Measurements from ENCODE around the gene EXOC7. TPM values are rescaled to one million over a fixed set of nuclear protein-coding genes. Genes with fewer than 3 reads are reported as not detected.

EXOC7 gene
- total RNA-seq, 1 donor from 2014 or later = 145 TPM

DNA sequence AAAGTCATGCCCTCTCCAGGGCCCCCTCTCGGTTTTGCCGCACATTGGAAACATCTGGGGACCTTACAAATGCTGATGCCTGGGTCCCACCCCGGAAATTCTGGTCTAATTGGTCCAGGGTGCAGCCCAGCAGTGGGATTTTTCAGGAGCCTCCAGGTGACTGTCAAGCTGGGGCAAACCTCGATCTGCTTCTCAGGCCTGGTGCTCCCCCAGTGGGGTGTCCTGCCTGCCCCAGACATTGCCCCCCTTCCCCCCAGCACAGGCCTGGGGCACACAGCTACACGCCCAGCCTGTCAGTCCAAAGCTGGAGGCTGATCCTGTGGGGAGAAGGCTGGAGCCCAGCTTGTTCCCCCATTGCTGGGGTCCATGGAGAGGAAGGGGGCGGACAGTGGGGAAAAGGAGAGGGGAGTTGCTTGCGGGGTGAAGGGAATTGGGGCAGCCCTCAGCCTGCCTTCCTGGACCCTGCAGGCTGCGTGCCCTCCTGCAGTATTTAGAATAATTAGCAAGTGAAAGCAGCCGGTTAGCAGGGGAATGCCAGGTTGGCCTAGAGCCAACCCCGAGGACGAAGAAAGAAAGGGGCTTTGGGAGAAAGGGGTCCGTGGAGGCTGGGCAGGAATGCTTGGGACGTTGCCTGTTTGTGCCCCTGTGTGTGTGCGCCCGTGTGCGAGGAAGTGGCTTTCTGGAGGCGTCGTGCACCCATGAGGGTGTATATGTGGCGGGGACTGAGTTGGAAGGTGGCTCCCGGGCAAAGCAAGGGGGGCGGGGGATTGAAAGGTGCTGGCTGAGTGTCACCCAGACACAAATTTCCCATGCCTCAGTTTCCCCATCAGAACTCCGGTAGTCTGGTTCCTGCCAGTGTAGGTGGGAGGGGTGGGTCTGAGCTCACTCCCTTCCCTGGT, 31.6 kb upstream of the EXOC7 start:
- Histone ChIP-seq H3K4me3 (ENCODE audit: insufficient read depth, low read depth, low read length) (no peak overlapping the region), H3K4me2 (ENCODE audit: low read length) (no peak overlapping the region), H3K27ac (ENCODE audit: low read depth, low read length) (no peak overlapping the region), H3K79me2 (ENCODE audit: insufficient read depth, low read length) (no peaks in the 10 kb centered on the region), H3K4me1 (ENCODE audit: insufficient read depth, low read length) (no peaks in the 10 kb centered on the region), H3K36me3 (ENCODE audit: insufficient read depth, low read length) (no peaks in the 10 kb centered on the region), H4K20me1 (ENCODE audit: insufficient read depth, low read length) (no peaks in the 10 kb centered on the region), H2AFZ (ENCODE audit: low read depth, low read length) (no peak overlapping the region), H3K27me3 (ENCODE audit: insufficient read depth, low read length) (peaks cover 49% of the 10 kb centered on the region), H3K9ac (ENCODE audit: low read length) (no peak overlapping the region), H3K9me3 (ENCODE audit: insufficient read depth, low read depth, low read length) (no peaks in the 10 kb centered on the region)
- Mint-ChIP-seq H3K36me3 (ENCODE audit: low read depth, unreplicated experiment) (no peaks in the 10 kb centered on the region), H3K27ac (ENCODE audit: unreplicated experiment) (peak overlapping the region; percentile 53), H3K4me3 (ENCODE audit: unreplicated experiment) (no peak overlapping the region), H3K27me3 (ENCODE audit: low read depth, unreplicated experiment) (peaks cover 52% of the 10 kb centered on the region), H3K9me3 (ENCODE audit: unreplicated experiment) (no peaks in the 10 kb centered on the region), H3K4me1 (ENCODE audit: low read depth, unreplicated experiment) (peaks cover 11% of the 10 kb centered on the region)
- no peak for TF ChIP-seq EZH2 (IDR thresholded peaks at IDR 0.05; ENCODE audit: insufficient read depth, low read length)
- TF ChIP-seq, protein P1, sequence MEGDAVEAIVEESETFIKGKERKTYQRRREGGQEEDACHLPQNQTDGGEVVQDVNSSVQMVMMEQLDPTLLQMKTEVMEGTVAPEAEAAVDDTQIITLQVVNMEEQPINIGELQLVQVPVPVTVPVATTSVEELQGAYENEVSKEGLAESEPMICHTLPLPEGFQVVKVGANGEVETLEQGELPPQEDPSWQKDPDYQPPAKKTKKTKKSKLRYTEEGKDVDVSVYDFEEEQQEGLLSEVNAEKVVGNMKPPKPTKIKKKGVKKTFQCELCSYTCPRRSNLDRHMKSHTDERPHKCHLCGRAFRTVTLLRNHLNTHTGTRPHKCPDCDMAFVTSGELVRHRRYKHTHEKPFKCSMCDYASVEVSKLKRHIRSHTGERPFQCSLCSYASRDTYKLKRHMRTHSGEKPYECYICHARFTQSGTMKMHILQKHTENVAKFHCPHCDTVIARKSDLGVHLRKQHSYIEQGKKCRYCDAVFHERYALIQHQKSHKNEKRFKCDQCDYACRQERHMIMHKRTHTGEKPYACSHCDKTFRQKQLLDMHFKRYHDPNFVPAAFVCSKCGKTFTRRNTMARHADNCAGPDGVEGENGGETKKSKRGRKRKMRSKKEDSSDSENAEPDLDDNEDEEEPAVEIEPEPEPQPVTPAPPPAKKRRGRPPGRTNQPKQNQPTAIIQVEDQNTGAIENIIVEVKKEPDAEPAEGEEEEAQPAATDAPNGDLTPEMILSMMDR (IDR thresholded peaks at IDR 0.05; ENCODE audit: insufficient read depth, low read depth, low read length) = no peak
- FAIRE-seq (no peak), DNase-seq (ENCODE audit: low read depth) (no peak)

DNA sequence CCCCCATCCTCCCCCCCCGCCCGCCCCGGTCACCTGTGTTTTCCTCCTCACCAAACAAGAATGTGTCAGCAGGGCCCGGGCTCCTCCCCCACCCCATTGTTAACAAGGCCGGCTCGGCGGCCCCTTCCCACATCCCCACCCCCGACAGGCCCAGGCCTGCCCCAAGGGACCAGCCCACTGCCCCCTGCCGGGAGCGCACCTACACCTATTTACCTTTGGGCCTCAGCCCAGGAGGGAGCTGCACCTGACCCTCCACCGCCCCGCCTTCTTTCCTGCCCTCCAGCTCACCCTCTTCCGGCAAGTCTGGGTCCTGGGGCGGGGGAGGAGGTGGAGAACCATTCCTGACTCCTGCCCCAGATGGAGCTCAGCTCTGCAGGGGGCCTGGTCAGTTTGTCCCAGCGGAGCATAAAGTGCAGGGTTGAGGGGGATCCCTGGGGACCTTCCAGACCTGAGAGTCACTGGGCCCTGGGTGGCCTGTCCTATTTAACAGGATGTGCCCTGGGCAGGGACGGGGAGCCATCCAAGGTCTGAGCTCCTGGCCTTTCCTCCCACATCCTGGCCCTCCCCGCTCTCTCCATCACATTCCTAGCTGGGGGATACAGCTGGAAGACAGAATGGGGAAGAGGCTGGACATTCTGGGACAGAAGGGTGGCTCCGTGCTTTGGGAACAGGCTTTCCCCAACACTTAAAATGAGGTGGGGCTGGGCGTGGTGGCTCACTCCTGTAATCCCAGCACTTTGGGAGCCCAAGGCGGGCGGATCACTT, 29.2 kb upstream of the EXOC7 start:
- H3K4me1 Mint-ChIP-seq (ENCODE audit: low read depth, unreplicated experiment) = no peaks in the 10 kb centered on the region
- H2AFZ ChIP-seq (ENCODE audit: low read depth, low read length) = no peak overlapping the region
- no peak overlapping the region for H3K9ac ChIP-seq (ENCODE audit: low read length)
- H3K4me1 ChIP-seq (ENCODE audit: insufficient read depth, low read length) = no peaks in the 10 kb centered on the region
- H3K27me3 ChIP-seq (ENCODE audit: insufficient read depth, low read length) = peaks cover 28% of the 10 kb centered on the region
- H3K36me3 Mint-ChIP-seq (ENCODE audit: low read depth, unreplicated experiment) = no peaks in the 10 kb centered on the region
- H3K36me3 ChIP-seq (ENCODE audit: insufficient read depth, low read length) = no peaks in the 10 kb centered on the region
- no peak for FAIRE-seq
- H3K27me3 Mint-ChIP-seq (ENCODE audit: low read depth, unreplicated experiment) = peaks cover 39% of the 10 kb centered on the region
- H3K4me3 ChIP-seq (ENCODE audit: insufficient read depth, low read depth, low read length) = no peak overlapping the region
- H3K4me3 Mint-ChIP-seq (ENCODE audit: unreplicated experiment) = no peak overlapping the region
- TF ChIP-seq, protein P1 (IDR thresholded peaks at IDR 0.05; ENCODE audit: insufficient read depth, low read depth, low read length) = no peak
- TF ChIP-seq EZH2 (IDR thresholded peaks at IDR 0.05; ENCODE audit: insufficient read depth, low read length) = no peak
- no peaks in the 10 kb centered on the region for H3K79me2 ChIP-seq (ENCODE audit: insufficient read depth, low read length)
- no peaks in the 10 kb centered on the region for H3K9me3 ChIP-seq (ENCODE audit: insufficient read depth, low read depth, low read length)
- DNase-seq (ENCODE audit: low read depth) = no peak
- H3K27ac ChIP-seq (ENCODE audit: low read depth, low read length) = no peak overlapping the region
- no peak overlapping the region for H3K27ac Mint-ChIP-seq (ENCODE audit: unreplicated experiment)
- H3K4me2 ChIP-seq (ENCODE audit: low read length) = no peak overlapping the region
- H4K20me1 ChIP-seq (ENCODE audit: insufficient read depth, low read length) = no peaks in the 10 kb centered on the region
- no peaks in the 10 kb centered on the region for H3K9me3 Mint-ChIP-seq (ENCODE audit: unreplicated experiment)
